M059J (cell line): Measurements from ENCODE around the gene PAPPA2. TPM values are rescaled to one million over a fixed set of nuclear protein-coding genes. Genes with fewer than 3 reads are reported as not detected.
"Not testable (repeated sequence)": the region's sequence is repeated elsewhere in the genome, so short reads cannot be mapped to it uniquely, and the experiment has no call there.

Experiments used
- DNase-seq: peaks from one replicate; pipeline ENCODE4 v3.0.0-alpha.2; 2012; ENCODE audit warnings: low read depth
- total RNA-seq: library from RNA; depleted of rRNA; stranded (reverse); fragments of >200 nt; shearing (Covaris generic); gene quantifications from 2 replicates; pipeline ENCODE4 v1.2.3, GENCODE V29; 2014; rRNA removed

PAPPA2 gene, protein sequence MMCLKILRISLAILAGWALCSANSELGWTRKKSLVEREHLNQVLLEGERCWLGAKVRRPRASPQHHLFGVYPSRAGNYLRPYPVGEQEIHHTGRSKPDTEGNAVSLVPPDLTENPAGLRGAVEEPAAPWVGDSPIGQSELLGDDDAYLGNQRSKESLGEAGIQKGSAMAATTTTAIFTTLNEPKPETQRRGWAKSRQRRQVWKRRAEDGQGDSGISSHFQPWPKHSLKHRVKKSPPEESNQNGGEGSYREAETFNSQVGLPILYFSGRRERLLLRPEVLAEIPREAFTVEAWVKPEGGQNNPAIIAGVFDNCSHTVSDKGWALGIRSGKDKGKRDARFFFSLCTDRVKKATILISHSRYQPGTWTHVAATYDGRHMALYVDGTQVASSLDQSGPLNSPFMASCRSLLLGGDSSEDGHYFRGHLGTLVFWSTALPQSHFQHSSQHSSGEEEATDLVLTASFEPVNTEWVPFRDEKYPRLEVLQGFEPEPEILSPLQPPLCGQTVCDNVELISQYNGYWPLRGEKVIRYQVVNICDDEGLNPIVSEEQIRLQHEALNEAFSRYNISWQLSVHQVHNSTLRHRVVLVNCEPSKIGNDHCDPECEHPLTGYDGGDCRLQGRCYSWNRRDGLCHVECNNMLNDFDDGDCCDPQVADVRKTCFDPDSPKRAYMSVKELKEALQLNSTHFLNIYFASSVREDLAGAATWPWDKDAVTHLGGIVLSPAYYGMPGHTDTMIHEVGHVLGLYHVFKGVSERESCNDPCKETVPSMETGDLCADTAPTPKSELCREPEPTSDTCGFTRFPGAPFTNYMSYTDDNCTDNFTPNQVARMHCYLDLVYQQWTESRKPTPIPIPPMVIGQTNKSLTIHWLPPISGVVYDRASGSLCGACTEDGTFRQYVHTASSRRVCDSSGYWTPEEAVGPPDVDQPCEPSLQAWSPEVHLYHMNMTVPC (N-terminal part only)
- total RNA-seq: 0.05 TPM in 1 of 2 replicates, not detected in the other

DNA sequence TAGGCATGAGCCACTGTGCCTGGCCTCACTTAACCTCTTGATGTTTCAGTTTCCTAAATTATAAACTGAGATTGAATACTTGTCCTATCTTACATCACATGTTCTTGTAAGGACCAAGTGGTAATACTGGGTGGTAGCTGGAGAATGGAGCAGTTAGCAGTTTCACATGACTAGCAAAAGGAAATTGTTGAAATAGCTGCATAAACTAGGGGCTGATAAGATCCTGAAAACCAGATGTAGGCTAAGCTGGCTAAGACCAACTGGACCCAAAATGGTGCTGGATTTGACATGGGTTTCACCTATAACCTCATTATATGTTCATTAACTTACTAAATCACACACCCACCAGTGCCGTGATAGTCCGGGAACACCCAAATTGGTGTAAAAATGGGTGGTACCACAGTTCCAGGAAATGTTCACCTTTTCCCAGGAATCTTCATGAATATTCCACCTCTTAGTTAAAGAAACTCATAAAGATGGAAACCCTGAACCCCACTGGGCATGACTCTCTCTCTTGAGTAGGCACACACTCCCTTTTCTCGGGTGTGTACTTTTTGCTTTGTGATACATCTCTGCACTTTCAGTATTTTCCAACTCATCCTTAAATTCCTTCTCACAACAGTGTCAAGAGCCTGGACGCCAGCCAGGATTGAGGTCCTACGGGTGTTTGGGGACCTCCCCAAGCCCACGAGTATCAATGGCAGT lies at the start of gene PAPPA2:
Gene PAPPA2 (plus strand): TSS at position 502 of the 705 bp plus-strand sequence. CDS start 93,148 bp downstream, outside the sequence.
- no peak for DNase-seq

DNA sequence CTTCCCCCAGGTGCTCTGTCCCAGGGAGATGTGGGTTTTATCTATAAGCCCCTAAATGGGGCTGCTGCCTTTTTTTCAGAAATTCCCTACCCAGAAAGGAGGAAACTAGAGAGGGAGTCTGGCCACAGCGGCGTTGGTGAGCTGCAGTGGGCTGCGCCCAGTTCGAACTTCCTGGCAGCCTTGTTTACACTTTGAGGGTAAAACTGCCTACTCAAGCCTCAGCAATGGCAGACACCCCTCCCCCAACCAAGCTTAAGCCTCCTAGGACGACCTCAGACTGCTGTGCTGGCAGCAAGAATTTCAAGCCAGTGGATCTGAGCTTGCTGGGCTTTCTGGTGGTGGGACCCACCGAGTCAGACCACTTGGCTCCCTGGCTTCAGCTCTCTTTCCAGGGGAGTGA lies 46.2 kb upstream of the PAPPA2 start:
- no peak for DNase-seq

DNA sequence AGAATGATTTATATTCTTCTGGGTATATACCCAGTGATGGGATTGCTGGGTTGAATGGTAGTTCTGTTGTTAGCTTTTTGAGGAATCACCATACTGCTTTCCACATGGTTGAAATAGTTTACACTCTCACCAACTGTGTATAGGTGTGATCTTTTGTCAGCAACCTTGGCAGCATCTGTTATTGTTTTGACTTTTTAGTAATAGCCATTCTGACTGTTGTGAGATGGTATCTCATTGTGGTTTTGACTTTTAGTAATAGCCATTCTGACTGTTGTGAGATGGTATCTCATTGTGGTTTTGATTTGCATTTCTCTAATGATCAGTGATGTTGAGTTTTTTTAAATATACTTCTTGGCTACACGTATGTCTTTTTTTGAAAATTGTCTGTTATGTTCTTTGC lies 43.4 kb upstream of the PAPPA2 start:
- not testable (repeated sequence) for DNase-seq

DNA sequence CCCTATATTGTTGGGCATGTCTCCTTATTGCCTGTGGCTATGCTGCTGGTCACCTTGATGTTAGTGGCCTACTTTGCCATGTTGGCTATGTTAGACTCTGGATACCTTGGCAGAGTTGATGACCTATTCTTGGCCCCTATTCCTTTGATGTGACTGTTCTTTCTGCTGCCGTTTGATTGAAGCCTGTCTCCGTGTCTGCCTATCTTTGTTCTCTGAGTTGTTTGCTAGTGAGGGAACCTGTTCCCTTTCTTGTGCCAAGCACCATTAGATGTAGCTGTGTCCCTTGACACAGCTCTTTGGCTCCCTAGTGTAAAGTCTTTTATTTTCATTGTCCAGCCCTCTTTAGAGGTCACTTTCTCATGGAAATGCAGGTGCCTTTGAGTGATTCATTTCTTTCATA lies 28.7 kb upstream of the PAPPA2 start:
- DNase-seq: no peak

DNA sequence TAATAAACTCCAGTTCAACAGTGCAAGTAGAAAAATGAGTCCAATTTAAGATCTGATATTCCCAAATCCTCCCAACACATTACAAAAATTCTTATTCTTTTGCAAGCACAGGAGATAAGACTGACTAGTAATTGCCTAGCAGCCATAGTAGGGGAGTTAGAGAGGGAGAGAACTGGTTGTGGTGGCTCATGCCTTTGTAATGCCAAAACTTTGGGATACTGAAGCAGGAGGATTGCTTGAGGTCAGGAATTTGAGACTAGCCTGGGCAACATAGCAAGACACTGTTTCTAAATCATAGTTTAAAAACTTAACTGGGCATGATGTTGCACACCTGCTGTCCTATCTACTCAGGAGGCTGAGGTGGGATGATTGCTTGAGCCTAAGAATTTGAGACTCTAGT lies 26.7 kb upstream of the PAPPA2 start:
- DNase-seq: no peak

DNA sequence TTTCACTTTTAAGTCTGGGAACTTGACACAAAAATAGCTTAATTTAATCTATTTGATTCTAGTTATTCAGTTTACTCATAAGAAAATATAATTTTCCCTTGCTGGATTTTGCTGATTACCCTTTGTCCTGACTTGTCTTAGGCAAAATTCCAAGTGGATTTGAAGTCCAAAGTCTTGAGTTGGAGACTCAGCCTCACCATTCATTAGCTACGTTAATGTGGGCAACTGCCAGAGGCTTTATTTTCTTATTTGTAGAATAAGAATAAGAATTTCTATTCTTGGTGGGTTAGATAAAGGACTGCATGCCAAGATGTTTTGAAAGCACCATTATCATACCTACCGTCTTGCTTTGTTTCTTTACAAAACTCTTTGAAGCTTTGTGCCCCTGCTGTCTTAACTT lies 22.8 kb upstream of the PAPPA2 start:
- DNase-seq: no peak

DNA sequence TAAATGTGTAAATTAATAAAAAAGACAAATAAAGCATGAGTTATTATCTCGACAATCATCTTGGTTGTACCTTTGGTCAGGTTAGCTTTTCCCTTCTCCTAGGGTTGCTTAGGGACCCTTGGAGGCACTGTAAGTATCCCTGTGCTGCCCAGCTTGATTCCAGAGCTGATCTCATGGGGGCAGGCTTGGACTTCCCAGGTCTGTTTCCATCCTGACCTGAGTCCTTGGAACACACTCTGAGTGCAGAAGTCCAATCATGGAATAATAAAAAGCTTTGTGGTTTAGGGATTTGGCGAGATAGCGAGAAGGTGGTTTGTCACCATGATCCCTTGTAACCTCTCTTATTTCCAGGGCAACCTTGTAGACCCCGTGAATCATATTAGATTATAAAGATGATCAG lies 18.7 kb upstream of the PAPPA2 start:
- no peak for DNase-seq

DNA sequence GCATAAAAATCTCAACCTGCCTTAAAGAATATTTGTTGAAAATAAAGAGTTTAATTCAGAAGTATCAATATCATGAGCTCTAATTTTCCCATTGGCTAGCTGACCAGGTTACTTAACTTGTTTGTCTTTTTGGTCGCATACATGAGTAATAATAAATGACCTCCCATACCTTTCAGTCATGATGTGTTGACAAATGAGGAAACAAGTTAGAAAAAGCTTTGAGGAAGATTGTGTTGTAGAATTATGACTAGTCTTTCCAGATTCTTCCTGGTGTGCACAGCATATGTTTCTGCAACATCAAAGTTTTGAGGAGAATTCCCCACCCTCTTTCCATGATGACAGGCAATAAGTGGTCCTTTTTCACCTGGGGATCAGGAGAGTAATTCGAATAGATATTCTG lies 17.6 kb upstream of the PAPPA2 start:
- no peak for DNase-seq

DNA sequence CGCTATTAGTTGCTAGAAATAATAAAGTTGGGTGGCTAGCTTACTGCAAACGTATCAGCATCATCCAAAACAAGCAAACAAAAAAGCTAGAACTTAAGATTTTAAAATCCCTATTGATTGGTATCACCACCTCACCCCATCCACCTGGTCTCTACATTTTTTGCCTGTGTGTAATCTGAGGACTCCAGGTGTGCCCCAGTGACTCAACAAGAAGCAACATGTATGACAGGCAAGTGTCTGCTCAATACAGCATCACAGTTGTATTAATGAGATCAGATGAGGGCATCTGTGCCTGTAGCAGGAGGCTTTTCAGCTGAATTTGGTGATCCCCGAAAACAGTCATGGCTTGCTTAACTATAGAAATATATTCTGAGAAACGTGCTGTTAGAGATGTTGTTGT lies 14.6 kb upstream of the PAPPA2 start:
- DNase-seq: no peak

DNA sequence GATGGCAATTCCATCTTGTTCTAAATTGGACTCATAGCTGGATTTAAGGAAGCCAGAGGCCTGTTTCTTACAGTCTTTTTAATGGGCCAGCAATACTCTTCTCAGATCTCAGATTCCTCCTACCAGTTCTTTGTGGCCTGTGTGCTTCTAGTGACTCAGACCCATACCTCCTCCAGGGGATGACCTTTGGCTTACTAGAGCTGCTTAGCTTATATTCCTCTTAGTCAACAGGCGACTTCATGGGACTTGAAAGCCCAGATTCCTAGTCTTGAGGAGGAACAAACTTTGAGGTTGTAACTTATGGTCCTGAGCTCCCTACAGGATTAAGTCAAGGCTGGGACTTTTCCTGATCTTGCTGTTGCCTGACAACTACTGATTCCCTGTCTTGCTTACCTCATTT lies 12.4 kb upstream of the PAPPA2 start:
- peak; percentile 10 for DNase-seq

DNA sequence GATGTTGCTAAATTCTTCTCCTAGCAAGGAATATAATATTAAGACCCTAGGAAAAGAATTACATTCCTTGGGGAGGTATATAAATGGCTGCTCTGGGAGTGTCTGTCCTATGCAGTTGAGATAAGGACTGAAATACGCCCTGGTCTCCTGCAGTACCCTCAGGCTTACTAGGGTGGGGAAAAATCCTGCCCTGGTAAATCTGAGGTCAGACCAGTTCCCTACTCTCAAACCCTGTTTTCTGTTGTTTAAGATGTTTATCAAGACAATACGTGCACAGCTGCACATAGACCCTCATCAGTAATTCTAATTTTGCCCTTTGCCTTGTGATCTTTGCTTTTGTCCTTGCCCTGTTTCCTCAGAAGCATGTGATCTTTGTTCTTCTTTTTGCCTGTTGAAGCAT lies 11.2 kb upstream of the PAPPA2 start:
- DNase-seq: not testable (repeated sequence)

DNA sequence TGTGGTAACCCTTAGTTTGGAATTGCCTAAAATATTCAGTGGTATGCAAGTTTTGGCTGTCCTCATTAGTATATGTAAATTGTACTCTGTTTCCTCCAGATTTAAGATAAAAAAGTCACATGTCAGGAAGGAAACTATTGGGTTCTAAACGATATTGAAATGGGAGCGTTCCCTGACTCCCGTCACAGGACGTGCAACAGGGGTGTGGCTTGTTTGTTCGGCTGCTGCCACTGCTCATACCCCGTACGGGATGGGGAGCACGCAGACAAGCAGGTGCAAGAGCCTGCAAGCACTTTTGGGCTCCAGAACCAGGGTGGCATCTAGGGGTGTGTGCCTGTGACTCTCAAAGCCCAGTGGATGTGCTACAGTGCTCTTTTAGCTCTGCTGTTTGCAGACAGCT lies 6.2 kb upstream of the PAPPA2 start:
- no peak for DNase-seq

DNA sequence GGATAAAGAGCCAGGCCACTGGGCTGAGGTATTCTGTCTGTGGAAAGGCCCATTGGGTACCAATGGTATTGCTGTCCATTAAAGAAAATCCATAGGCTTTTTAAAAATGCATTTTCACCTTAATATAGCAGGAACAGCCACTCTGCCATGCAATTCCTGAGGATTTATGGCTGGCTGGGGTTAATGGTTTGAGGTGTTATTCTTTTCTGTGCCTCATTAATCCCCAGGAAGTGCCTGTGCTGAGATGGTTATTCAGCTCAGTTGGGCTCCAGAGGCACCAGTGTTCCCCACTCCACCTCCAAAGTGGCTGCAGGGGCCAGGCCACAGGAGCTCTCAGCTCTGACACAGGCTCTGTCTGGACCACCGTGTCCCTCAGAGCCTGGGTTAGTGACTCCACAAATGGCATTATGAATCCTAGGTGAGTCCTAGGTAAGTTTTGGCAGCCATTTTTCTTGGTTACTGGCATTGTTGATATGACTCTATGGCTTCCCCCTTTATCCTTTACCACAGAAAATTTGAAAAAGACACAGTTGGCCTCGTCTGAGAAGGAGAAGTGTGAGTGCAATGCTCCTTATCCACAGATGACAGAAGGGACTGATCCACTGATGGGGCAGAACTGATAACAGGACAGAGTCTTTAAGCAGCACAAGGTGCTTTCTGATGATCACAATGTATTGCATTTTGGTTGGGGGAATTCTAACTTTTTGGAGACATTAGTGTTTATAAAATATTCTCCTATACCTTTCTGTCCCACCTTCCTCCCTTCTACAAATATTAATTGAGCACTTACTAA lies 2.2 kb upstream of the PAPPA2 start:
- DNase-seq: no peak

DNA sequence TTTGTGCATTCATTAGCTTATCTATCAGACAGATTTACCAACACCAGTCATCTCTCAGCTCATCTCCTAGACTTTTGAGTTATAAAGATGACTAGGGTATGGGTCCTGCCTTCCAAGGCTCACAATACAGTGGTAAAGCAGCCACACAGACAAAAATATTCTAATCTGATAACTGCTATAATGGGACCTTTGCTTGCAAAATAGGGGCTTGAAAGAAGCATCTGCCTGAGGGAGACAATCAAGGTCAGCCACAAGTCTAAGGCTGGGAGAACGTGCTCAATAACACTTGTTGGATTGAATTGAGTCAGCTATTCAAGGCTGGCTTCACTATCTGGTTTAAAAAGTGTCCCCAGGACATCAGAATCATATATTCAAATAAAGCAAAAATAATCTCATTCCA lies 1.4 kb upstream of the PAPPA2 start:
- DNase-seq: no peak

DNA sequence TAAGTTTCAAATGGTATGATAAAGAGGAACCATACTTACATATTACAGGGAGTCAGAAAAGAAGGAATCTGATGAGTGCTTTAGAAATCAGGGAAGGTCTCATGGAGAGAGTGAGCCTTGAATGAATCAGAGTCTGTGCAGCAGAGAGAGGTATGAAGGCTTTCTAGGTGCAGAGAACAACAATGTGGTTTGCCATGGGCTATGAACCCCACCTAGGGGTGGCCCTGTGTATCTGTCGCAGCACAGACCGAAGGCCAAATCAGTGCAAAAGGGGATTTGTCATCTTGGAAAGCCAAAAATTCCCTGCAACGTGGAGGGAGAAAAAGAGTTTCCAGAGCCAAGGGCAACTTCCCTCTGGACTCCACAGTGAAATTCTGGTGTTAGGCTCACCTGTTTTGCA lies 3.5 kb downstream of the PAPPA2 start:
- peak; percentile 3 for DNase-seq

DNA sequence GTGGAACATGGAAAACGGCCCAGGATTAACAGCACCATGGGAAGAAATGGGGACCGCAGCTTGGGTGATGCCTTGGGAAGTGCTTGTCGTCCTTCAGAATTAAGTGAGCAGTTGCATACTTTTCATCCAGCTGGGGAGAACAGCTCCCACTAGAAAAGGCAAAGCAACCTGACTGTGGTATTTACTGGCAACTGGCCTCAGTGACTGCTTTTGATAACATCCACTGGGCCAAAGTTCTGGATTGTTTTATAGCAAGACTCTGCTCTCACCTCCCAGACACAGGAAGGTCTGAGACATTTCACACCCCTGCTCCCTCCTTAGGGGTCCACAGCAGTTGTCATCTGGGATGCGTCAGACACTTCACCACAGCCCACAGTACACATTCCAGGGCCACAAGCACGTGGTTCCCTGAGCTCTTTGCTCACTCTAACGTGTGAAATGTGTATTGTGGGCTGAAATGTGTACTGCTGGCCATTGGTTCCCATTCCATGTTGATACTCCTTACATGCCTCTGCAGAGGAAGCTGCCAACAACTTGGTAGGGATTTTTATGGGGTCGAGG lies 6.6 kb downstream of the PAPPA2 start:
- peak; percentile 2 for DNase-seq

DNA sequence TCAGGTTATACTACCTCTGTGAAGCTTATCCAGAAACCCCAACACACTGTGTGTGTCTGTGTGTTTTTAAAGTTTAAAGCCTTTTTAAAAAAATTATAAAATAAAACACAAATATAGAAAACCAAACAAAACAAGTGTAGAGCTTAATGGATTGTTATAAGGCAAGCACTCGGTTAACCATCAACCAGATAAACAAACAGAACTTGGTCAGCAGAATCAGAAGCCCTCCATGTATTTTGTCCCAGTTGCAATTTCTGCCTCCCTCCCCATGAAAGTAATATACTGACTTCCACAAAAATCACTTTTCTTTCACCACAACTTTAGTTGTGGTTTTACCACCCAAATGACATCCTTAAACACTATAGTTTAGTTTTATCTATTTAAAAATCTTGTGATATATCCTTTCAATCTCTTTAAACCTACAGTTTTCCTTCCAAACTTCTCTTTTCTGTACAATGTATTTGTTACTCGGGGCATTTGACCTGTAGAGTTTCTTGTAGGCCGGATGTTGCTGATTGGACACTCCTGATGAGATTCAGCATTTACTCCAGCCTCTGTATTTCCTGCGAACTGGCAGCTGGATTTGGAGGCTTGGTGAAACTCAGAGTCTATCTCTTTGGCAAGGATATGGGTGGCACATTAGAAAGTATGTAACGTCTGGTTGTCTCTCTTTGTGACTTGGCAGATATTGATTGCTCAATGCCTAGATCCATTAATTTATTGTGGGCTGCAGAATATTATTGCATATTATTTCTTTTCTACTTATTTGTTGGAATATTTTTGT lies 8.6 kb downstream of the PAPPA2 start:
- no peak for DNase-seq

DNA sequence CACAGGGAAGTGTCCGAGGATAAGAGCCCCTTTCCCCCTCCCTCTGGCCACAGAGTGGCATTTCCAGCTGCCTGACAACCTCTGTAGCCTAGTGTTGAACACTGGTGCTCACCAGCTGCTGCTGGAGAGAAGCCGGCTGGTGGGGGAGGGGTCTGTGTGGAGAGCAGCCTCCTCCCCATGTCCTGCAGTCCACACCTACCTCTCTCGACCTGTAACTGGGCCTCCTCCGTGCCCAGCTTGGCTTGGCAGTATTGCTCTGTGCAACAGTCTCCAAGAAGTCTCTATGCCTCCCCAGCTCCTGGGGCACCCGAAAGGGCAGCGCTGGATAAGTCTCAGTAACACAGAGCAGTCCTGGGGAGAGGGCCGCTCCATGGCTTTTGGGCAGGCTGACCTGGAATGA lies 17.0 kb downstream of the PAPPA2 start:
- no peak for DNase-seq

DNA sequence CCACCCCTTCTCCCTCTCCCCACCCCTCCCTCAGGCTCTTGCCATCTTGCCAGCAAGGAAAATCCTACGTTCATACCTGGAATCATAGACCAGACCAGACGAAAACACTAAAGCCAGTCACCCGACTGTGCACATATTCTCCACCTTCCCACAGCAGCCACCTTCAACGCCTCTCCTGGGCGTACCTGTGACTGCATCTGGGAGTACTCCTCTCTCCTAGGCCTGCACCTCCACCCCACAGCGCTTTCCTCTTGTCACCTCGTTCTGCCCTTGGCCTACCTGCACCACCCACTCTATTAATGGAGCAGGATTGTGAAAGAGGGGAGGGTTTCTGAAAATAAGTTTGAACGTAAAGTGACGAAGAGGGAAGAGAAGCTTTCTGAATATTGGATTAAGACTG lies 17.8 kb downstream of the PAPPA2 start:
- DNase-seq: no peak

DNA sequence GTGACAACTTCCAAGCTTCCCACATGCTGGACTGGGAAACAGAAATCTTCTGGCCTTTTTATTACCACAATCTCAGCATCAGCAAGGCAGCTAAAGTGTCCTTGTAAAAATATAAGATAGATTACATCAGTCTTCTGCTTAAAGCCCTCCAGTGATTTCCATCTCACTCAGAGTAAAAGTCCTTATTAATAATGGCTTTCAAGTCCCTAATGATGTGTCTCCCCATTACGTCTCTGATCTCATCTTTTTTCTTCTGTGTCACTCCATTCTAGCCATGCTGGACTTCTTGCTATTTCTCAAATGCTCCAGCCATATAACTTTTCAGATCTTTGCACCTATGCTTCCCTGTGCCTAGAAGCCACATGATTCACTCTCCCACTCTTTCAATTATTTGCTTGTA lies 22.1 kb downstream of the PAPPA2 start:
- no peak for DNase-seq
